RWPE2 (cell line): ENCODE results near the gene EEF1A1.
"Not testable (repeated sequence)": the region's sequence is repeated elsewhere in the genome, so short reads cannot be mapped to it uniquely, and the experiment has no call there.

Experiments used
- ATAC-seq: fragments of 200-7000 bp; cut with Tn5 transposase; 3 replicates; pipeline ENCODE4 v1.9.1; 2021; ENCODE audit warnings: low read depth
- DNase-seq: peaks from one replicate; pipeline ENCODE4 v3.0.0-alpha.2; 2020; ENCODE audit warnings: low spot score
- H3K27ac ChIP-seq: fragments of 450-650 bp; 2 replicates; pipeline ENCODE4 v1.5.1; 2017; ENCODE audit warnings: mild to moderate bottlenecking; ENCODE audit not compliant: poor library complexity, severe bottlenecking
- H3K27me3 ChIP-seq: fragments of 250-450 bp; sonication (Bioruptor Pico); 2 replicates; pipeline ENCODE4 v1.5.1; 2021; ENCODE audit warnings: mild to moderate bottlenecking, moderate library complexity; ENCODE audit not compliant: insufficient read depth, poor library complexity, severe bottlenecking
- H3K36me3 ChIP-seq: fragments of 250-450 bp; sonication (Bioruptor Pico); 2 replicates; pipeline ENCODE4 v1.5.1; 2020; ENCODE audit warnings: low read depth, mild to moderate bottlenecking, moderate library complexity
- H3K4me1 ChIP-seq: fragments of 250-450 bp; sonication (Bioruptor Pico); 2 replicates; pipeline ENCODE4 v1.5.1; 2021; ENCODE audit warnings: mild to moderate bottlenecking, moderate library complexity; ENCODE audit not compliant: insufficient read depth, poor library complexity, severe bottlenecking
- H3K4me3 ChIP-seq: fragments of 250-450 bp; sonication (Bioruptor Pico); 2 replicates; pipeline ENCODE4 v1.5.1; 2021; ENCODE audit warnings: mild to moderate bottlenecking, moderate library complexity; ENCODE audit not compliant: severe bottlenecking
- H3K9me3 ChIP-seq: fragments of 250-450 bp; sonication (Bioruptor Pico); 2 replicates; pipeline ENCODE4 v1.5.1; 2021; ENCODE audit warnings: mild to moderate bottlenecking, moderate library complexity; ENCODE audit not compliant: severe bottlenecking
- CTCF ChIP-seq: fragments of 450-650 bp; IDR thresholded peaks from one replicate; pipeline ENCODE4 v1.5.1; 2017; ENCODE audit warnings: mild to moderate bottlenecking, moderate library complexity; ENCODE audit not compliant: poor library complexity, severe bottlenecking

The EEF1A1 gene

DNA sequence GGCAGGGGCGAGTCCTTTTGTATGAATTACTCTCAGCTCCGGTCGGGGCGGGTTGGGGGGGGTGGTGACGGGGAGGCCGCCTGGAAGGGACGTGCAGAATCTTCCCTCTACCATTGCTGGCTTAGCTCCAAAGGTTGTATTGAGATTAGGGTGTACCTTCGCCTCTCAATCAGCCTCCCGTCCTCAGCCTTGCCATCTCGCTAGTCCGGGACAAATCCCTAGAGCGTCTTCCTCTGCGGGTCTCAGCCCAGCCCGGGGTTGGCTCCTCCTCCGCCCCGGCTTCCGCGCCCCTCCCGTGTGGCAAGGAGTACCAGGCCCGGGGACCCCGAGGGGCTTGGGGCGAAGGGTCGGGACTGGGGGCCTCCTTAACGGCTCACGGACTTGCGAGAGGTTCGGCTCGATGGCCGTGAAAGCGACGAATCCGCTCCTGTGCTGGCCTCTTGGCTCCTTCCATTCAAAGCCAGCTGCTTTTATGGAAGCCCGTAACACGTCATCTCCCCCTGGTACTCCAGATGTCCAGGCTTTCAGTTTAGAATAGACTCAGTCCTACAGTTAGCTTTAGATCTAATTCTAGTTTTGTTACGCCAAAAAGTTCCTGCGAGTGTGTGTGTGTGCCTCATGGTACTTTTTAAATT lies 636 bp upstream of the EEF1A1 start:
- peak; percentile 81 for DNase-seq
- peak overlapping the region; percentile 90 for H3K4me3 ChIP-seq
- H3K9me3 ChIP-seq: no peaks in the 10 kb centered on the region
- ATAC-seq: peak; percentile 52
- peaks cover 5% of the 10 kb centered on the region for H3K4me1 ChIP-seq
- TF ChIP-seq CTCF: no peak
- no peaks in the 10 kb centered on the region for H3K27me3 ChIP-seq
- peaks cover 43% of the 10 kb centered on the region for H3K36me3 ChIP-seq
- peak overlapping the region; percentile 97 for H3K27ac ChIP-seq

DNA sequence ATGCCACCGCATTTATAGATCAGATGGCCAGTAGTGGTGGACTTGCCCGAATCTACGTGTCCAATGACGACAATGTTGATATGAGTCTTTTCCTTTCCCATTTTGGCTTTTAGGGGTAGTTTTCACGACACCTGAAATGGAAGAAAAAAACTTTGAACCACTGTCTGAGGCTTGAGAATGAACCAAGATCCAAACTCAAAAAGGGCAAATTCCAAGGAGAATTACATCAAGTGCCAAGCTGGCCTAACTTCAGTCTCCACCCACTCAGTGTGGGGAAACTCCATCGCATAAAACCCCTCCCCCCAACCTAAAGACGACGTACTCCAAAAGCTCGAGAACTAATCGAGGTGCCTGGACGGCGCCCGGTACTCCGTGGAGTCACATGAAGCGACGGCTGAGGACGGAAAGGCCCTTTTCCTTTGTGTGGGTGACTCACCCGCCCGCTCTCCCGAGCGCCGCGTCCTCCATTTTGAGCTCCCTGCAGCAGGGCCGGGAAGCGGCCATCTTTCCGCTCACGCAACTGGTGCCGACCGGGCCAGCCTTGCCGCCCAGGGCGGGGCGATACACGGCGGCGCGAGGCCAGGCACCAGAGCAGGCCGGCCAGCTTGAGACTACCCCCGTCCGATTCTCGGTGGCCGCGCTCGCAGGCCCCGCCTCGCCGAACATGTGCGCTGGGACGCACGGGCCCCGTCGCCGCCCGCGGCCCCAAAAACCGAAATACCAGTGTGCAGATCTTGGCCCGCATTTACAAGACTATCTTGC lies 725 bp downstream of the EEF1A1 start:
- peak overlapping the region; percentile 90 for H3K4me3 ChIP-seq
- H3K36me3 ChIP-seq: peaks cover 57% of the 10 kb centered on the region
- no peaks in the 10 kb centered on the region for H3K27me3 ChIP-seq
- no peak for TF ChIP-seq CTCF
- peaks cover 5% of the 10 kb centered on the region for H3K4me1 ChIP-seq
- peak; percentile 72 for DNase-seq
- H3K27ac ChIP-seq: peak overlapping the region; percentile 97
- H3K9me3 ChIP-seq: no peaks in the 10 kb centered on the region
- peak; percentile 15 for ATAC-seq

DNA sequence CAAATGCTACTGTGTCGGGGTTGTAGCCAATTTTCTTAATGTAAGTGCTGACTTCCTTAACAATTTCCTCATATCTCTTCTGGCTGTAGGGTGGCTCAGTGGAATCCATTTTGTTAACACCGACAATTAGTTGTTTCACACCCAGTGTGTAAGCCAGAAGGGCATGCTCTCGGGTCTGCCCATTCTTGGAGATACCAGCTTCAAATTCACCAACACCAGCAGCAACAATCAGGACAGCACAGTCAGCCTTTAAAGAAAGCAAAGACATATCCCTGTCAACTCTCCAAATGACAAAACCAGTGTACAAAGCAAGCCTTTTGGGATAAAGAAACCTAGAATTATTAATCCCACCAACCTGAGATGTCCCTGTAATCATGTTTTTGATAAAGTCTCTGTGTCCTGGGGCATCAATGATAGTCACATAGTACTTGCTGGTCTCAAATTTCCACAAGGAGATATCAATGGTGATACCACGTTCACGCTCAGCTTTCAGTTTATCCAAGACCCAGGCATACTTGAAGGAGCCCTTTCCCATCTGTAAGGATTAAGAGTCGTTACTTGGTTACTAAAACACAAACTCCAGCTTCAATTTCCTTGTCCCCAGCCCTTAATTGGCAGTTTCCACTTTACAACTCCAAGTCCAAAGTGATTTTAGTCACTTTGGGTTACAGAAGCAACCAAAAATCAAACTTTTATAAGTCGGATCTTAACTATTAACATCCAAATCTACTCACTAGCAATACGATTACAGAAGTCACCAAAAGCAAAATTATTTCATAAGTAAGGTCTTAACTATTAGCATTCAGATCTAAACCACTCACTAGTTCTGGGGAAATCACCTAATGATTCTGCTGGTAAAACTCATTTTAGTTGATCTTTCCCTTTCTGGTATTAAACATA lies 1.6 kb downstream of the EEF1A1 start:
- peak overlapping the region; percentile 90 for H3K4me3 ChIP-seq
- H3K9me3 ChIP-seq, DNase-seq, H3K4me1 ChIP-seq, H3K27me3 ChIP-seq, ATAC-seq: not testable (repeated sequence)
- H3K27ac ChIP-seq: peak overlapping the region; percentile 97
- peaks cover 61% of the 10 kb centered on the region for H3K36me3 ChIP-seq

DNA sequence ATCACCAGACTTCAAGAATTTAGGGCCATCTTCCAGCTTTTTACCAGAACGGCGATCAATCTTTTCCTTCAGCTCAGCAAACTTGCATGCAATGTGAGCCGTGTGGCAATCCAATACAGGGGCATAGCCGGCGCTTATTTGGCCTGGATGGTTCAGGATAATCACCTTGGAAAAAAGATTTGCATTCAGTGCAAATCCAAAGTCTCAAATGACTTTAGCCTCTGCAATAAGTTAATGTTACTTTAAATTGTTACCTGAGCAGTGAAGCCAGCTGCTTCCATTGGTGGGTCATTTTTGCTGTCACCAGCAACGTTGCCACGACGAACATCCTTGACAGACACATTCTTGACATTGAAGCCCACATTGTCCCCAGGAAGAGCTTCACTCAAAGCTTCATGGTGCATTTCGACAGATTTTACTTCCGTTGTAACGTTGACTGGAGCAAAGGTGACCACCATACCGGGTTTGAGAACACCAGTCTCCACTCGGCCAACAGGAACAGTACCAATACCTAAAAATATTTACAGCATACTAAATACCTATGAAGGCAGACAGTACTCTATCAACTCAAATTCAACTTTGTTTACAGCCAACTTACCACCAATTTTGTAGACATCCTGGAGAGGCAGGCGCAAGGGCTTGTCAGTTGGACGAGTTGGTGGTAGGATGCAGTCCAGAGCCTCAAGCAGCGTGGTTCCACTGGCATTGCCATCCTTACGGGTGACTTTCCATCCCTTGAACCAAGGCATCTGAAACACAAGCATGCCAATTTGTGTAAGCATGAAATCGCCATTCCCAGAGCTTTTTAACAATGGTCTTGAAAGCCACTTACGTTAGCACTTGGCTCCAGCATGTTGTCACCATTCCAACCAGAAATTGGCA lies 2.5 kb downstream of the EEF1A1 start:
- H3K36me3 ChIP-seq: peaks cover 61% of the 10 kb centered on the region

GRCh38 chr6:73516514-73517489 lies 4.0 kb downstream of the EEF1A1 start:
- Histone ChIP-seq H3K9me3 (no peaks in the 10 kb centered on the region), H3K27ac (peak overlapping the region; percentile 97), H3K4me3 (no peak overlapping the region), H3K4me1 (no peaks in the 10 kb centered on the region), H3K27me3 (no peaks in the 10 kb centered on the region), H3K36me3 (peaks cover 61% of the 10 kb centered on the region)
- DNase-seq (no peak), ATAC-seq (no peak)
- TF ChIP-seq CTCF: no peak

More for the DNA sequence above, 2.5 kb downstream of the EEF1A1 start:
- not testable (repeated sequence) for H3K9me3 ChIP-seq, DNase-seq, H3K4me1 ChIP-seq, ATAC-seq, H3K27me3 ChIP-seq
- Histone ChIP-seq H3K4me3 (peak overlapping the region; percentile 90), H3K27ac (peak overlapping the region; percentile 97)
